SK-N-SH treated with all-trans-retinoic acid at 6 μM for 48 hours (cell line): ENCODE data around the gene KCTD5.

Experiments
- ATAC-seq: fragments of 200-7000 bp; cut with Tn5 transposase; 3 replicates; pipeline ENCODE4 v1.9.1; 2020; ENCODE audit warnings: mild to moderate bottlenecking, moderate library complexity
- ARNTL ChIP-seq: fragments of 450-650 bp; formaldehyde crosslinking; IDR thresholded peaks from 2 replicates; pipeline ENCODE4 v1.5.0; 2020; ENCODE audit warnings: low read depth, mild to moderate bottlenecking, moderate library complexity, borderline replicate concordance
- CREB5 ChIP-seq: fragments of 250-450 bp; sonication (Bioruptor Pico); IDR thresholded peaks from 2 replicates; pipeline ENCODE4 v1.5.1; 2020; ENCODE audit warnings: low read depth, mild to moderate bottlenecking, moderate library complexity
- CSDC2 ChIP-seq: fragments of 250-450 bp; sonication (Bioruptor Pico); IDR thresholded peaks from 2 replicates; pipeline ENCODE4 v1.5.0; 2020; ENCODE audit warnings: mild to moderate bottlenecking, moderate library complexity
- CSRNP3 ChIP-seq: fragments of 250-450 bp; sonication (Bioruptor Pico); IDR thresholded peaks from 2 replicates; pipeline ENCODE4 v1.5.1; 2021; ENCODE audit warnings: mild to moderate bottlenecking, moderate library complexity
- ESRRG ChIP-seq: fragments of 250-450 bp; sonication (Bioruptor Pico); IDR thresholded peaks from 2 replicates; pipeline ENCODE4 v1.6.1; 2021; ENCODE audit warnings: mild to moderate bottlenecking
- GLIS3 ChIP-seq: fragments of 250-450 bp; sonication (Bioruptor Pico); IDR thresholded peaks from 2 replicates; pipeline ENCODE4 v1.5.0; 2020; ENCODE audit warnings: mild to moderate bottlenecking, moderate library complexity
- ISL1 ChIP-seq: fragments of 250-450 bp; sonication (Bioruptor Pico); IDR thresholded peaks from 2 replicates; pipeline ENCODE4 v2.1.2; 2022; ENCODE audit warnings: mild to moderate bottlenecking, moderate library complexity
- OSR1 ChIP-seq: fragments of 250-450 bp; sonication (Bioruptor Pico); IDR thresholded peaks from 2 replicates; pipeline ENCODE4 v1.8.0; 2022; ENCODE audit warnings: moderate library complexity, mild to moderate bottlenecking, inconsistent platforms
- PATZ1 ChIP-seq: fragments of 250-450 bp; sonication (Bioruptor Pico); IDR thresholded peaks from 2 replicates; pipeline ENCODE4 v1.8.0; 2020; ENCODE audit warnings: mild to moderate bottlenecking, moderate library complexity, borderline replicate concordance
- POU6F1 ChIP-seq: fragments of 250-450 bp; sonication (Bioruptor Pico); IDR thresholded peaks from 2 replicates; pipeline ENCODE4 v1.8.0; 2021; ENCODE audit warnings: low read depth, mild to moderate bottlenecking, moderate library complexity, borderline replicate concordance
- PPARA ChIP-seq: fragments of 250-450 bp; sonication (Bioruptor Pico); IDR thresholded peaks from 2 replicates; pipeline ENCODE4 v1.5.0; 2020; ENCODE audit warnings: mild to moderate bottlenecking, borderline replicate concordance
- RARB ChIP-seq: fragments of 250-450 bp; sonication (Bioruptor Pico); IDR thresholded peaks from 2 replicates; pipeline ENCODE4 v1.8.0; 2021; ENCODE audit warnings: mild to moderate bottlenecking, moderate library complexity
- SNAI2 ChIP-seq: fragments of 250-450 bp; sonication (Bioruptor Pico); IDR thresholded peaks from 2 replicates; pipeline ENCODE4 v1.5.0; 2020; ENCODE audit warnings: mild to moderate bottlenecking, moderate library complexity
- TCF4 ChIP-seq: fragments of 250-450 bp; sonication (Bioruptor Pico); IDR thresholded peaks from 2 replicates; pipeline ENCODE4 v1.8.0; 2021; ENCODE audit warnings: mild to moderate bottlenecking, moderate library complexity, borderline replicate concordance
- TOX ChIP-seq: fragments of 250-450 bp; sonication (Bioruptor Pico); IDR thresholded peaks from 2 replicates; pipeline ENCODE4 v1.8.0; 2021; ENCODE audit warnings: mild to moderate bottlenecking, moderate library complexity, borderline replicate concordance
- TSHZ2 ChIP-seq: fragments of 250-450 bp; sonication (Bioruptor Pico); IDR thresholded peaks from 2 replicates; pipeline ENCODE4 v1.5.0; 2020; ENCODE audit warnings: mild to moderate bottlenecking, moderate library complexity
- ZC3H10 ChIP-seq: fragments of 250-450 bp; sonication (Bioruptor Pico); IDR thresholded peaks from 2 replicates; pipeline ENCODE4 v1.5.1; 2021; ENCODE audit warnings: mild to moderate bottlenecking, moderate library complexity
- ZFP3 ChIP-seq: fragments of 250-450 bp; sonication (Bioruptor Pico); IDR thresholded peaks from 2 replicates; pipeline ENCODE4 v1.5.0; 2020; ENCODE audit warnings: mild to moderate bottlenecking, moderate library complexity
- ZFP30 ChIP-seq: fragments of 450-650 bp; formaldehyde crosslinking; IDR thresholded peaks from 2 replicates; pipeline ENCODE4 v1.5.0; 2022; ENCODE audit warnings: mild to moderate bottlenecking, moderate library complexity
- ZNF565 ChIP-seq: fragments of 450-650 bp; formaldehyde crosslinking; conservative IDR thresholded peaks from 2 replicates; pipeline ENCODE4 v1.5.0; 2020; ENCODE audit warnings: low read depth, mild to moderate bottlenecking, moderate library complexity
- ZNF8 ChIP-seq: fragments of 450-650 bp; formaldehyde crosslinking; IDR thresholded peaks from 2 replicates; pipeline ENCODE4 v1.5.0; 2020; ENCODE audit warnings: mild to moderate bottlenecking, moderate library complexity

The KCTD5 gene

GRCh38 chr16:2706085-2706484, 23.8 kb downstream of the KCTD5 start:
- TF ChIP-seq POU6F1 (no peak), CSDC2 (CRISPR knock-in tag) (no peak), GLIS3 (CRISPR knock-in tag) (no peak), ESRRG (no peak), SNAI2 (no peak), CSRNP3 (no peak), TOX (no peak), CREB5 (CRISPR knock-in tag) (no peak), ZNF565 (CRISPR knock-in tag) (no peak), RARB (no peak), ZFP30 (CRISPR knock-in tag) (no peak), ARNTL (CRISPR knock-in tag) (no peak), TSHZ2 (no peak)

GRCh38 chr16:2706611-2707311, 24.4 kb downstream of the KCTD5 start:
- ATAC-seq, result no peak
- TF ChIP-seq PPARA (CRISPR knock-in tag), result no peak
- no peak for TF ChIP-seq ZC3H10
- TF ChIP-seq SNAI2, result no peak
- TF ChIP-seq ISL1 (CRISPR knock-in tag), result no peak
- TF ChIP-seq ZNF8 (CRISPR knock-in tag), result no peak
- no peak for TF ChIP-seq PATZ1 (CRISPR knock-in tag)
- no peak for TF ChIP-seq ZFP30 (CRISPR knock-in tag)
- TF ChIP-seq OSR1 (CRISPR knock-in tag), result no peak
- no peak for TF ChIP-seq ZFP3 (CRISPR knock-in tag)
- no peak for TF ChIP-seq CREB5 (CRISPR knock-in tag)
- no peak for TF ChIP-seq POU6F1
- no peak for TF ChIP-seq RARB
- no peak for TF ChIP-seq ZNF565 (CRISPR knock-in tag)
- no peak for TF ChIP-seq TCF4
- no peak for TF ChIP-seq CSRNP3
- no peak for TF ChIP-seq CSDC2 (CRISPR knock-in tag)

More at GRCh38 chr16:2706085-2706484, 23.8 kb downstream of the KCTD5 start:
- no peak for ATAC-seq
